ENCODE results near the gene ZNF217.

GRCh38 chr20:53529658-53530057 lies 64.0 kb downstream of the ZNF217 start:
- TF ChIP-seq, protein P1, sequence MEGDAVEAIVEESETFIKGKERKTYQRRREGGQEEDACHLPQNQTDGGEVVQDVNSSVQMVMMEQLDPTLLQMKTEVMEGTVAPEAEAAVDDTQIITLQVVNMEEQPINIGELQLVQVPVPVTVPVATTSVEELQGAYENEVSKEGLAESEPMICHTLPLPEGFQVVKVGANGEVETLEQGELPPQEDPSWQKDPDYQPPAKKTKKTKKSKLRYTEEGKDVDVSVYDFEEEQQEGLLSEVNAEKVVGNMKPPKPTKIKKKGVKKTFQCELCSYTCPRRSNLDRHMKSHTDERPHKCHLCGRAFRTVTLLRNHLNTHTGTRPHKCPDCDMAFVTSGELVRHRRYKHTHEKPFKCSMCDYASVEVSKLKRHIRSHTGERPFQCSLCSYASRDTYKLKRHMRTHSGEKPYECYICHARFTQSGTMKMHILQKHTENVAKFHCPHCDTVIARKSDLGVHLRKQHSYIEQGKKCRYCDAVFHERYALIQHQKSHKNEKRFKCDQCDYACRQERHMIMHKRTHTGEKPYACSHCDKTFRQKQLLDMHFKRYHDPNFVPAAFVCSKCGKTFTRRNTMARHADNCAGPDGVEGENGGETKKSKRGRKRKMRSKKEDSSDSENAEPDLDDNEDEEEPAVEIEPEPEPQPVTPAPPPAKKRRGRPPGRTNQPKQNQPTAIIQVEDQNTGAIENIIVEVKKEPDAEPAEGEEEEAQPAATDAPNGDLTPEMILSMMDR (IDR thresholded peaks at IDR 0.05; ENCODE audit: insufficient read depth, low read length, poor library complexity, severe bottlenecking) = no peak
- no peak for TF ChIP-seq EZH2phosphoT487 (conservative IDR thresholded peaks at IDR 0.05; ENCODE audit: low read length)
